ENCODE data around the gene MTSS2.
"Not testable (repeated sequence)": the region's sequence is repeated elsewhere in the genome, so short reads cannot be mapped to it uniquely, and the experiment has no call there.

Gene MTSS2

DNA sequence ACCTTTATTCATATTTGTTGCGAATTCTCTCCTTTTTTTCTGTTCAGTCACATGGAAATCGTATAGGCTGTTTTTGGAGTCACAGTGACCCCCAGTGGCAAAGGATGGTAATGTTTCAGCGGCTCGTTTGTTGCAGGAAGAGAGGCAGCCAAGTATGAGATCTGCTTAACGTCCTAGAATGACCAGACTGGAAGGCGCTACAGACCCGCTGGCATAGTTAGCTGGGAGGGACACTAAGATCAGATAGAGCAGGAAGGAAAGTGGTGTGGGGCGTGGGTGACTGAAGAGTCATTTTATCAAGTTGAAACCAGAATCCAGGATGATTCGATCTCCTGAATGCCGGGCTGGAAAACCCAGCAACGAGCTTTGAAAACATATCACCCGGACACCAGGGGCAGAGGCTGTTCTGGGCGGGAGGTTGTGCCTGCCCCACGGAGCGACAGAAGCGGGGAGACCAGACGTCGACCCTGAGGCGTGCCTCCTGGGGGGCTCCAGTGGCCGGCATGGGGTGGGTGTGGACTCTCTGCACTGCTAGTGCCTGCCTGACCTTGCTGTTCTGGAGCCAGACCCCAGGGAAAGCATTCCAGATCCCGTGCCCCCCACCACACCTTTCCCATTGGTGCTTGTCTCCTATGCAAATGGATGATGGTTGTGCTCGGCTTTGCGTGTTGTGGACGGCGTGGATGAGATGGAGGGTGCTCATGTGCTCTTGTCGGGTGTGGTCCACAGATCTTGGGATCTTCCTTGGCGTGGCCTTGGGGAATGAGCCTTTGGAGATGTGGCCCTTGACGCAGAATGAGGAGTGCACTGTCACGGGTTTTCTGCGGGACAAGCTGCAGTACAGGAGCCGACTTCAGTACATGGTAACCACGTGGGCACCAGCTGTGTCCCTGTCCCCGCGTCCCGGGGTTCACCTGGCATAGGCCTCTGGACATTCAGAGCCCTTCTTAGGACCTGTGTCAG, 31.8 kb downstream of the MTSS2 start:
- DNase-seq (ENCODE audit: low read depth, low spot score) = peak; percentile 80

DNA sequence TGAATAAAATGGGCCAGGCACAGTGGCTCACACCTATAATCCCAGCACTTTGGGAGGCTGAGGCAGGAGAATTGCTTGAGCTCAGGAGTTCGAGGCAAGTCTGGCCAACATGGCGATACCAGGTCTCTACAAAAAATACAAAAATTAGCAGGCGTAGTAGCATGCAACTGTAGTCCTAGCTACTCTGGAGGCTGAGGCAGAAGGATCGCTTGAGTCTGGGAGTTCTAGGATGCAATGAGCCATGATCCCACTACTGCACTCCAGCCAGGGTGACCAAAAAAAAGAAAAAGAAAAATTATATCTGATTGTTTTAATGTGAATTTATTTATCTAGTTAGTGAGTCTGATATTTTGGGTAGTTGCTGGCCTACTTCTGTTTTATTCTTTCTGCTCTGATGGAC, 32.4 kb downstream of the MTSS2 start:
- no peak for DNase-seq (ENCODE audit: low read depth, low spot score)

GRCh38 chr16:70652322-70652721, 33.5 kb downstream of the MTSS2 start:
- DNase-seq (ENCODE audit: low read depth, low spot score) = no peak

DNA sequence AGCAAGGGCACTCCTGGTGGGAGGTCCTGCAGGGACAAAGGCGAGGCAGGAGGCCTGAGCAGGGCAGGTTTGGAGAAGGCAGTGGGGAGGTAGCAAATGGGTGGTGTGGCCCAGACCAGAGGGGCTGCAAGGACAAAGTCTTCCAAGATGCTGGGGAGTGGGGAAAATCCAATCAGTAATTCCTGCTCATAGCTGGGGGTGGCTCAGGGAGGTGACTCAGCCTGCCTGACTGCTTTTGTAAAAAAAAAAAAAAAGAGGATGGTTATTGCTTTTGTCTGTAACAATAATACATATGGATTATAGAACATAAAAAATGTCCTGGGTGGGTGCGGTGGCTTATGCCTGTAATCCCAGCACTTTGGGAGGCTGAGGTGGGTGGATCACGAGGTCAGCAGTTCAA, 34.3 kb downstream of the MTSS2 start:
- no peak for DNase-seq (ENCODE audit: low read depth, low spot score)

- no peak for DNase-seq (ENCODE audit: low read depth, low spot score)
Measured at GRCh38 chr16:70650216-70650615, 35.6 kb downstream of the MTSS2 start.

GRCh38 chr16:70649300-70649699, 36.6 kb downstream of the MTSS2 start:
- no peak for DNase-seq (ENCODE audit: low read depth, low spot score)

DNA sequence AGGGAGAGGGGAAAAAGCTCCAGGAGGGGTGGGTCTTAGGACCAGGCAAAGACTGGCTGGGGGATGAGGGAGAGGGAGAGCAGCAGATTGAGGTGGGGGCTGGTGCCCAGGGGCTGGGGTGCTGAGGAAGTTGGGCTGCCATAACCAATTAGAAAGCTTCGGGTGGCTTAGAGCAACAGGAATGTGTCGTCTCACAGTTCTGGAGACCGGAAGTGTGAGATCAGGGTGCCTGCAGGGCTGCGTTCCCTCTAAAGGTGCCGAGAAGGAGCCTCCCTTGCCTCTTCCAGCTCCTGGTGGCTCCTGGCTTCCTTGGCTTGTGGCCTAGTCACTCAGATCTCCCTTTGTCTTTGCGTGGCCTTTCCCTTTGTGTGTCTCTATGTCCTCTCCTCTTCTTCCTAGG, 37.2 kb downstream of the MTSS2 start:
- no peak for DNase-seq (ENCODE audit: low read depth, low spot score)

DNA sequence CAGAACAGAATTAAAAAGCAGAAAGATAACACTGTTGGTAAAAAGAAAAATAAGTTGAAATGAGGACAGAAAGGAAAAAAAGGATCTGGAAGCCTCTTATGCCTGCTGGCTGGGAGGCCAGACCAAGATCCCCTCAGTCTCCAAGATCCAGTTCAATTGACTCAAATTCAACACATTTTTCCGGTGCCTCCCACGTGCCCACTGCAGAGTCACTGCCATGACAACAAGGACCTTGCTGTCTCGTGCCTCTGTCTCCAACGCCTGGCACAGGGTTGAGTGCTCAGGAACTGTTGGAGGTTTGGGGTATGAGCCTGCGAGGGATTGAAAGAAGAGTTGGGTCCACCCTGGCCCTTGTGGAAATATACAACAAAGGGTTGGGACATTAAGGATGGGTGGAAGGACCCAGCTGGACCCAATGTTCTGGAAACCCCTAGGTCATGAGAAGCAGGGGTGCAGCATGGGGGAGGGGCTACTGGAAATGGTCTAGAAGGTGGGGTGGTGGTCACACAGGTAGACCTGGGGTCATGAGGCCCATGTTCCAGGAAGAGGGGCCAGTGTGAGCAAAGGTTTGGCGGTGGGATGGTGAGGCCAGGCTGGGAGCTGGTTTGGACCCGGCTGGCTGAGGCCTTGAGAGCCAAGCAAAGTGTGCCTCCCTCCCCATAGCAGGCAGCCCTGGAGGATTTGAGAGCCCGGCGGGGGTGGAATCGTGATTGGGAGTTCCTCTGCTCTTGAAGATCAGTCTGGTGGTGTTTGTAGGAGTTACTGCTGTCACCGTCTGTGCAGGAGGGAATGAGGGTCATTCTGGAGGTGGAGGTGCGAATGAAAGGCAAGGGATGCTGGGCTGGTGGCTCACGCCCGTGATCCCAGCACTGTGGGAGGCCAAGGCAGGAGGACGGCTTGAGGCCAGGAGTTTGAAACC, 38.2 kb downstream of the MTSS2 start:
- DNase-seq (ENCODE audit: low read depth, low spot score) = no peak

DNA sequence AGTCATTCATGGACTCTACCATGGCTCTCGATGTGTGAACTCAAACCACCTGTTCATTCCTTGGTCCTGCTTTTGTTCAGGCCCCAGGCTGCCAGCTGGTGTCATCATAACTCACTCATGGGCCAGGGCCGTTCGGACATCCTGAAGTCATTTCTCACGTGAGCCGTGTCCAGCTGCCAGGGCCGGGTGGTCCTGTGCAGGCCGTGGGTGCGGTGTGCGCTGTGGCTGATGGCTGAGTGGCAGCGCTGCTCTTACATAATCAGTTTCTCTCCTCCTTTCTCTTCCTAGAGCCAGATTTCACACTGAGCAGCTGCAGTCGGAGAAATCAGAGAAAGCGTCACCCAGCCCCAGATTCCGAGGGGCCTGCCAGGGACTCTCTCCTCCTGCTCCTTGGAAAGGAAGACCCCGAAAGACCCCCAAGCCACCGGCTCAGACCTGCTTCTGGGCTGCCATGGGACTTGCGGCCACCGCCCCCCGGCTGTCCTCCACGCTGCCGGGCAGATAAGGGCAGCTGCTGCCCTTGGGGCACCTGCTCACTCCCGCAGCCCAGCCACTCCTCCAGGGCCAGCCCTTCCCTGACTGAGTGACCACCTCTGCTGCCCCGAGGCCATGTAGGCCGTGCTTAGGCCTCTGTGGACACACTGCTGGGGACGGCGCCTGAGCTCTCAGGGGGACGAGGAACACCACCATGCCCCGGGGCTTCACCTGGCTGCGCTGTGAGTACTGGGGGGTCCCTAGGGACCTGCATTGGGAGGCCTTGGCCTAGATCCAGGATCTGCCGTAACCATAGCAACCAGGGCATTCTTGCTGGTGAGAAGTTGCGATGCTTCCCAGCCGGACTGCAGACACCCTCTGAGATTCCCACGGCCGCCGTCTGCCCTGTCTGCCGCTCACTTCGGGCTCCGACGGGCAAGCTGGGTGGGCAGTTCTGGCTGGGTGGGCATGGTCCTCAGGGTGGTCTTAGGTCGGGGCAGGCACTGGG, 39.3 kb downstream of the MTSS2 start, which contains the start of gene IL34:
IL34 (plus strand) TSS at position 300 of the 982 bp plus-strand sequence; CDS start at position 689, 389 bp downstream.
- DNase-seq (ENCODE audit: low read depth, low spot score) = no peak

DNA sequence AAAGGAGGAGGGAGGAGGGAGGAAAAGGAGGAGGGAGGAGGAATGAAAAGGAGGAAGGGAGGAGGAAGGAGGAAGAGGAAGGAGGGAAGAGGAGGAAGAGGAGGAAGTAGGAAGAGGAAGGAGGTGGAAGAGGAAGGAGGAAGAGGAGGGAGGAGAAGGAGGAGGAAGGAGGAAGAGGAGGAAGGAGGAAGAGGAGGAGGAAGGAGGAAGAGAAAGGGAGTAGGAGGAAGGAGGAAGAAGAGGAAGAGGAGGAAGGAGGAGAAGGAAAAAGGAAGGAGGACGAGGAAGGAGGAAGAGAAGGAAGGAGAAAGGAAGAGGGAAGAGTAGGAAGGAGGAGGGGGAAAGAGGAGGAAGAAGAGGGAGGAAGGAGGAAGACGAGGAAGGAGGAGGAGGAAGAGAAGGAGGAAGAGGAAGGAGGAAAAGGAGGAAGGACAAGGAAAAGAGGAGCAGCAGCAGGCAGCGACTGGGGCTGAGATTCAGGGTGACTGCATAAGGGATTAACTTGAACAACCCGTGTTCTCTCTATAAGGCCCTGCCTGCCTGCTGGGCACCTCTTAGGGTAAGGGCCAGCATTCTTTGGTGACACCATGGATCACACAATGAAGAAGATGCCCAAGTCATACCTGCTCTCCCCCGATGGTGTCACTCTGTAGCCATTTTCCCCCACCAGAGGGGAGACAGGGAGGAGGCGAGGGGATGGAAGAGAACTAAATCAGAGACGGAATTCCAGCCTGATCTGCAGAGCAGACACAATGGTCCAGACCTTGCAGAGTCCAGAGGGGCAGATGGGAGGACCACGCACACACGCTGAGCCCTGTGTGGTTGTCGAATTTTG, 40.9 kb downstream of the MTSS2 start:
- no peak for DNase-seq (ENCODE audit: low read depth, low spot score)

GRCh38 chr16:70643264-70643663, 42.6 kb downstream of the MTSS2 start:
- DNase-seq (ENCODE audit: low read depth, low spot score) = not testable (repeated sequence)

DNA sequence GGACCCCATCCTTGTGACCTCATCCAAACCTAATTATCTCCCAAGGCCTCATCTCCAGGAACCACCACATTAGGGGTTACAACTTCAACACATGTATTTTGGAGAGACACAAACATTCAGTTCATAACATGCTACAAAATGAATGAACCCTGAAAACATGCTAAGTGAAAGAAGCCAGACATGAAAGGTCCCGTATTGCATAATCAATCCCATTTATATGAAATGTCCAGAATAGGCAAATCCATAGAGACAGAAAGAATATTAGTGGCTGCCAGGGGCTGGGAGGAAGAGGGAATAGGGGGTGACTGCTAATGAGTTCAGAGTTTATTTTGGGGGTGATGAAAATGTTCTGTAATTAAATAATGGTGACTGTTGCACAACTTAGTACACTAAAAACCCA, 43.2 kb downstream of the MTSS2 start:
- DNase-seq (ENCODE audit: low read depth, low spot score) = no peak

- DNase-seq (ENCODE audit: low read depth, low spot score) = peak; percentile 77
Measured at GRCh38 chr16:70638814-70639792, 46.8 kb downstream of the MTSS2 start.

All from smooth muscle cell of the brain vasculature (primary cell).